Hepatocyte (in vitro differentiated cells): Measurements from ENCODE around the gene NCBP3. TPM values are rescaled to one million over a fixed set of nuclear protein-coding genes. Genes with fewer than 3 reads are reported as not detected.

Experiments
- DNase-seq: peaks from one replicate; pipeline ENCODE4 v3.0.0-alpha.2; 2016; ENCODE audit warnings: low spot score
- H2AFZ ChIP-seq: fragments of 200-600 bp; sonication (generic); 2 replicates; pipeline ENCODE4 v1.6.0; 2016; ENCODE audit warnings: antibody characterized with exemption, mild to moderate bottlenecking
- H3K27ac ChIP-seq: fragments of 200-600 bp; sonication (generic); 2 replicates; pipeline ENCODE4 v1.5.1; 2016; ENCODE audit warnings: mild to moderate bottlenecking
- H3K27me3 ChIP-seq: fragments of 200-600 bp; sonication (generic); 2 replicates; pipeline ENCODE4 v1.6.1; 2016
- H3K36me3 ChIP-seq: fragments of 200-600 bp; sonication (generic); replicated peaks from 2 replicates; pipeline ENCODE4 v1.5.1; 2016; ENCODE audit warnings: low read depth; ENCODE audit not compliant: insufficient read depth
- H3K4me1 ChIP-seq: fragments of 200-600 bp; sonication (generic); 2 replicates; pipeline ENCODE4 v1.5.1; 2016; ENCODE audit warnings: mild to moderate bottlenecking, moderate library complexity; ENCODE audit not compliant: insufficient read depth
- H3K4me2 ChIP-seq: fragments of 200-600 bp; sonication (generic); 2 replicates; pipeline ENCODE4 v1.6.0; 2016
- H3K4me3 ChIP-seq: fragments of 200-600 bp; sonication (generic); 2 replicates; pipeline ENCODE4 v1.5.1; 2016; ENCODE audit warnings: mild to moderate bottlenecking
- H3K79me2 ChIP-seq: fragments of 200-600 bp; sonication (generic); 2 replicates; pipeline ENCODE4 v1.6.0; 2017; ENCODE audit warnings: mild to moderate bottlenecking
- H3K9me2 ChIP-seq: fragments of 200-600 bp; sonication (generic); replicated peaks from 2 replicates; pipeline ENCODE4 v1.6.0; 2017; ENCODE audit warnings: mild to moderate bottlenecking; ENCODE audit not compliant: insufficient read depth
- H3K9me3 ChIP-seq: fragments of 200-600 bp; sonication (generic); 2 replicates; pipeline ENCODE4 v1.5.1; 2016; ENCODE audit warnings: low read depth, mild to moderate bottlenecking
- H4K20me1 ChIP-seq: fragments of 200-600 bp; sonication (generic); 2 replicates; pipeline ENCODE4 v1.6.0; 2016; ENCODE audit warnings: mild to moderate bottlenecking; ENCODE audit not compliant: insufficient read depth, poor library complexity, severe bottlenecking
- EZH2 ChIP-seq: fragments of 200-600 bp; sonication (generic); IDR thresholded peaks from 2 replicates; pipeline ENCODE4 v1.6.1; 2016; ENCODE audit warnings: antibody characterized with exemption, mild to moderate bottlenecking, borderline replicate concordance
- EZH2phosphoT487 ChIP-seq: fragments of 200-600 bp; sonication (generic); IDR thresholded peaks from one replicate; pipeline ENCODE4 v1.6.1; 2018; ENCODE audit warnings: antibody characterized with exemption, mild to moderate bottlenecking, low read depth, moderate library complexity; ENCODE audit not compliant: unreplicated experiment, severe bottlenecking
- WGBS: methylation state at CpG from one replicate; pipeline ENCODE4 v1.1.6; 2016; ENCODE audit warnings: low lambda C conversion rate; ENCODE audit errors: missing lambda C conversion rate; 5-methylcytosine and 5-hydroxymethylcytosine counted together
- polyA plus RNA-seq: library from polyadenylated mRNA; unstranded; fragments of >200 nt; fragmentation: Nextera tagmentation; extraction: Ambion mirVana; gene quantifications from 2 replicates; pipeline ENCODE4 v1.2.1, GENCODE V29; 2016
- total RNA-seq: library from RNA; depleted of rRNA; stranded (reverse); fragments of >200 nt; gene quantifications from 2 replicates; pipeline ENCODE4 v1.2.3, GENCODE V29; 2014
- TF ChIP-seq, protein P1 (sequence below): fragments of 200-600 bp; sonication (generic); IDR thresholded peaks from 2 replicates; pipeline ENCODE4 v1.5.1; 2016; ENCODE audit warnings: antibody characterized with exemption, mild to moderate bottlenecking; ENCODE audit not compliant: poor library complexity

The NCBP3 gene, protein sequence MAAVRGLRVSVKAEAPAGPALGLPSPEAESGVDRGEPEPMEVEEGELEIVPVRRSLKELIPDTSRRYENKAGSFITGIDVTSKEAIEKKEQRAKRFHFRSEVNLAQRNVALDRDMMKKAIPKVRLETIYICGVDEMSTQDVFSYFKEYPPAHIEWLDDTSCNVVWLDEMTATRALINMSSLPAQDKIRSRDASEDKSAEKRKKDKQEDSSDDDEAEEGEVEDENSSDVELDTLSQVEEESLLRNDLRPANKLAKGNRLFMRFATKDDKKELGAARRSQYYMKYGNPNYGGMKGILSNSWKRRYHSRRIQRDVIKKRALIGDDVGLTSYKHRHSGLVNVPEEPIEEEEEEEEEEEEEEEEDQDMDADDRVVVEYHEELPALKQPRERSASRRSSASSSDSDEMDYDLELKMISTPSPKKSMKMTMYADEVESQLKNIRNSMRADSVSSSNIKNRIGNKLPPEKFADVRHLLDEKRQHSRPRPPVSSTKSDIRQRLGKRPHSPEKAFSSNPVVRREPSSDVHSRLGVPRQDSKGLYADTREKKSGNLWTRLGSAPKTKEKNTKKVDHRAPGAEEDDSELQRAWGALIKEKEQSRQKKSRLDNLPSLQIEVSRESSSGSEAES
- total RNA-seq, result 20.8 and 31.8 TPM in 2 replicates
- 20.6 and 28.9 TPM in 2 replicates for polyA plus RNA-seq

DNA sequence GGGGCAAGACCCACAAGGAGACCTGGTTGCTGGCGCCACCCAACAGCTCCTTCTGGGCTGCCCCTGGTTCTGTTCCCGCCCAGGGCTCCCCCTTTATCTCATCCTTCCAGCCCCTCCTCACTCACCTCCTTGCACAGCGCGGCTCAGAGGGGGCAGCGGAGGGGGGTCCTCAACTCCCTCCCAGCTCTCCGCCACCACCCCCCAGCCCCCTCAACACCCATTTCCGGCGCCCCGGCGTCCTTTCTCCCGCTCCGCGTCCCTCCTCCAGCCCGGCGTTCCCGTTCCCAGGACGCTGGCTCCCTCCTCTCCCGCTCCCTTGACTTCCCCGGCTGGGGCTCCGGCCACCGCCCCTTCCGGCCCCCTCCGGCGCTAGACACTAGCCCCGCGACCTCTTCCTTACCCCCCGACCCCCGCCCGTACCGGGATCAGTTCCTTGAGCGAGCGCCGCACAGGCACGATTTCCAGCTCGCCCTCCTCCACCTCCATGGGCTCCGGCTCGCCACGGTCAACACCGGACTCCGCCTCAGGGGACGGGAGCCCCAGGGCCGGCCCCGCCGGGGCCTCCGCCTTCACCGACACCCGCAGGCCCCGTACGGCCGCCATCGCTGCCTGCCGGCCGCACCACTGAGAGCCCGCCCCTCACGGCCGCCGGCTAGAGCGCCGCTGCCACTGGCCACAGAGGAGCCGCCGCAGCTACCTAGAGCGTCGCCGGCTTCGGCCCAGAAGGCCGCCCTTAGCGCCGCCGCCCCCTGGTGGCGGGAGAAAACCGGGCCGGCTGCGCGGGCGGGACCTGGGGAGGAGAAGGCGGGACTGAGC, at the start of gene NCBP3:
Gene NCBP3, minus strand, starts transcription at position 626 of the 816 bp plus-strand sequence. Its CDS starts 23 bp downstream, at position 603.
- WGBS, result 1% methylated on average over 33 of the region's 76 CpGs
- H3K9me2 ChIP-seq, result no peaks in the 10 kb centered on the region

DNA sequence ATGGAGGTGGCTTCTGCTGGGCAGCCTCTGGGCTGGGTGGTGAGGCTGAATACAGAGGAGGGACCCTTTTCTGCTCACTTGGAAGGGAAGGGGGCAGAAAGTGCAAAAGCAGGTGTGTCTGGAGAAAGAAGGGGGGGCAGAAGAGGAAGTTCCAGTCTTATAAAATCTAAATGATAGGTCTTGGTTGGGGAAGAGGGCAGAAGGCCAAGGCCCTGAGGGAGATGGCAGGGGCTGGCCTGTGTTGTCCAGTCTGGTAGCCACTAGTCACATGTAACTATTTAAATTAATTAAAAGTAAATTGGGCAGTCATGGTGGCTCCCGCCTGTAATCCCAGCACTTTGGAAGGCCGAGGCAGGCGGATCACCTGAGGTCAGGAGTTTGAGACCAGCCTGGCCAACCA, 49.3 kb upstream of the NCBP3 start:
- no peak overlapping the region for H3K4me2 ChIP-seq
- no peaks in the 10 kb centered on the region for H3K36me3 ChIP-seq
- no peak overlapping the region for H3K4me3 ChIP-seq
- no peaks in the 10 kb centered on the region for H4K20me1 ChIP-seq
- H3K27ac ChIP-seq, result peak overlapping the region; percentile 90
- H3K79me2 ChIP-seq, result peaks cover 4% of the 10 kb centered on the region
- TF ChIP-seq EZH2phosphoT487, result no peak
- TF ChIP-seq, protein P1, sequence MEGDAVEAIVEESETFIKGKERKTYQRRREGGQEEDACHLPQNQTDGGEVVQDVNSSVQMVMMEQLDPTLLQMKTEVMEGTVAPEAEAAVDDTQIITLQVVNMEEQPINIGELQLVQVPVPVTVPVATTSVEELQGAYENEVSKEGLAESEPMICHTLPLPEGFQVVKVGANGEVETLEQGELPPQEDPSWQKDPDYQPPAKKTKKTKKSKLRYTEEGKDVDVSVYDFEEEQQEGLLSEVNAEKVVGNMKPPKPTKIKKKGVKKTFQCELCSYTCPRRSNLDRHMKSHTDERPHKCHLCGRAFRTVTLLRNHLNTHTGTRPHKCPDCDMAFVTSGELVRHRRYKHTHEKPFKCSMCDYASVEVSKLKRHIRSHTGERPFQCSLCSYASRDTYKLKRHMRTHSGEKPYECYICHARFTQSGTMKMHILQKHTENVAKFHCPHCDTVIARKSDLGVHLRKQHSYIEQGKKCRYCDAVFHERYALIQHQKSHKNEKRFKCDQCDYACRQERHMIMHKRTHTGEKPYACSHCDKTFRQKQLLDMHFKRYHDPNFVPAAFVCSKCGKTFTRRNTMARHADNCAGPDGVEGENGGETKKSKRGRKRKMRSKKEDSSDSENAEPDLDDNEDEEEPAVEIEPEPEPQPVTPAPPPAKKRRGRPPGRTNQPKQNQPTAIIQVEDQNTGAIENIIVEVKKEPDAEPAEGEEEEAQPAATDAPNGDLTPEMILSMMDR, result no peak
- no peak for TF ChIP-seq EZH2
- no peak for DNase-seq
- WGBS, result 92% methylated on average over 3 of the region's 3 CpGs
- H3K27me3 ChIP-seq, result no peaks in the 10 kb centered on the region
- no peak overlapping the region for H2AFZ ChIP-seq
- no peaks in the 10 kb centered on the region for H3K9me3 ChIP-seq
- peaks cover 30% of the 10 kb centered on the region for H3K4me1 ChIP-seq
- H3K9me2 ChIP-seq, result no peaks in the 10 kb centered on the region

More for the DNA sequence above, at the start of gene NCBP3:
- H3K4me2 ChIP-seq, result peak within 1 kb of the TSS; percentile 92
- peak within 1 kb of the TSS; percentile 95 for H2AFZ ChIP-seq
- H3K9me3 ChIP-seq, result no peaks in the 10 kb centered on the region
- DNase-seq, result peak; percentile 96
- no peaks in the 10 kb centered on the region for H4K20me1 ChIP-seq
- H3K36me3 ChIP-seq, result no peaks in the 10 kb centered on the region
- peak within 1 kb of the TSS; percentile 98 for H3K27ac ChIP-seq
- no peaks in the 10 kb centered on the region for H3K27me3 ChIP-seq
- peaks cover 51% of the 10 kb centered on the region for H3K79me2 ChIP-seq
- TF ChIP-seq EZH2, result no peak
- TF ChIP-seq EZH2phosphoT487, result no peak
- TF ChIP-seq, protein P1, result peak; percentile 99
- H3K4me3 ChIP-seq, result peak within 1 kb of the TSS; percentile 86
- peaks cover 5% of the 10 kb centered on the region for H3K4me1 ChIP-seq

DNA sequence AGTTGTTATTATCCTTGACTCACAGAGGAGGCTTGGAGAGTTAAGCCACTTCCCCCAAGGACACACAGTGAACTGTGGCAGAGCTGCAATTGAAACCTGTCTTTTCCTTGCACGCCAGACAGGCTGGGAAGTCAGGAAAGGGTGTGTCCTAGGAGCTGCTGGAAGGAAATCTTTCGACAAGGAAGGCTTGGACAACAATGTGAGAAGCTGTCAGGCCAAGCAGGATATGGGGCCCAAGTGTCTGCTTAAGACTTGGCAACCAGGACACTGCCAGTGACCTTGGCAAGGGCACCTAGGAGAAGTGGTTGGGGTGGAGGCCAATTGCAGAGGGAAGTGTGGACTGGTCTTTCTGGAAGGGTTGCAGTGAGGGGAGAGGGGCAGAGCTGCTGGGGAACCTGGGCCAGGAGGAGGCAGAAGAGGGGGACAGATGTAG, 48.9 kb upstream of the NCBP3 start:
- Histone ChIP-seq H3K4me1 (peaks cover 34% of the 10 kb centered on the region), H4K20me1 (no peaks in the 10 kb centered on the region), H2AFZ (no peak overlapping the region), H3K27ac (peak overlapping the region; percentile 91), H3K4me3 (no peak overlapping the region), H3K9me3 (no peaks in the 10 kb centered on the region), H3K27me3 (no peaks in the 10 kb centered on the region), H3K4me2 (no peak overlapping the region), H3K36me3 (no peaks in the 10 kb centered on the region), H3K9me2 (no peaks in the 10 kb centered on the region), H3K79me2 (peaks cover 4% of the 10 kb centered on the region)
- 22% methylated on average over 2 of the region's 2 CpGs for WGBS
- no peak for TF ChIP-seq EZH2phosphoT487
- no peak for TF ChIP-seq EZH2
- TF ChIP-seq, protein P1, result no peak
- peak; percentile 81 for DNase-seq
